ENCODE data around the gene SETDB1.

DNA sequence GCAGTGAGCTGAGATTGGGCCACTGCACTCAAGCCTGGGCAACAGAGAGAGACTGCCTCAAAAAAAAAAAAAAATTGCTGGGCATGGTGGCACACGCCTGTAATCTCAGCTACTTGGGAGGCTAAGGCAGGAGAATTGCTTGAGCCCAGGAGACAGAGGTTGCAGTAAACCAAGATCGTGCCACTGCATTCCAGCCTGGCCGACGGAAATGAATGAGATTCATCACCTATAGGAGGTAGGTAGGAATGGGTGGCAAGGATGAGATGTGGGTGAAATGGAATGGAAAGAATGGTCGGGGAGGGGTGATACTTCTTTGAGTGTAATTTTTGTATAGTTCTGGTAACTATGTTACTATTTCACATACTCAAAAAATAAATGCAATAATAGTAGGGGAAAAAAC, 23.8 kb upstream of the SETDB1 start:
- no peak for TF ChIP-seq EZH2 (IDR thresholded peaks at IDR 0.05; ENCODE audit: insufficient read depth, low read length)
- TF ChIP-seq, protein P1, sequence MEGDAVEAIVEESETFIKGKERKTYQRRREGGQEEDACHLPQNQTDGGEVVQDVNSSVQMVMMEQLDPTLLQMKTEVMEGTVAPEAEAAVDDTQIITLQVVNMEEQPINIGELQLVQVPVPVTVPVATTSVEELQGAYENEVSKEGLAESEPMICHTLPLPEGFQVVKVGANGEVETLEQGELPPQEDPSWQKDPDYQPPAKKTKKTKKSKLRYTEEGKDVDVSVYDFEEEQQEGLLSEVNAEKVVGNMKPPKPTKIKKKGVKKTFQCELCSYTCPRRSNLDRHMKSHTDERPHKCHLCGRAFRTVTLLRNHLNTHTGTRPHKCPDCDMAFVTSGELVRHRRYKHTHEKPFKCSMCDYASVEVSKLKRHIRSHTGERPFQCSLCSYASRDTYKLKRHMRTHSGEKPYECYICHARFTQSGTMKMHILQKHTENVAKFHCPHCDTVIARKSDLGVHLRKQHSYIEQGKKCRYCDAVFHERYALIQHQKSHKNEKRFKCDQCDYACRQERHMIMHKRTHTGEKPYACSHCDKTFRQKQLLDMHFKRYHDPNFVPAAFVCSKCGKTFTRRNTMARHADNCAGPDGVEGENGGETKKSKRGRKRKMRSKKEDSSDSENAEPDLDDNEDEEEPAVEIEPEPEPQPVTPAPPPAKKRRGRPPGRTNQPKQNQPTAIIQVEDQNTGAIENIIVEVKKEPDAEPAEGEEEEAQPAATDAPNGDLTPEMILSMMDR (IDR thresholded peaks at IDR 0.05; ENCODE audit: insufficient read depth, low read depth, low read length) = no peak

Measured in astrocyte (in vitro differentiated cells and primary cell).